ENCODE results near the gene RFX7. TPM values are rescaled to one million over a fixed set of nuclear protein-coding genes. Genes with fewer than 3 reads are reported as not detected.

RFX7 gene
- total and polyA plus RNA-seq, 2 of the 8 experiments (the other 6 are each of a cell fraction or from before 2014, with no cell fraction given), result 10.4 to 40.9 TPM

DNA sequence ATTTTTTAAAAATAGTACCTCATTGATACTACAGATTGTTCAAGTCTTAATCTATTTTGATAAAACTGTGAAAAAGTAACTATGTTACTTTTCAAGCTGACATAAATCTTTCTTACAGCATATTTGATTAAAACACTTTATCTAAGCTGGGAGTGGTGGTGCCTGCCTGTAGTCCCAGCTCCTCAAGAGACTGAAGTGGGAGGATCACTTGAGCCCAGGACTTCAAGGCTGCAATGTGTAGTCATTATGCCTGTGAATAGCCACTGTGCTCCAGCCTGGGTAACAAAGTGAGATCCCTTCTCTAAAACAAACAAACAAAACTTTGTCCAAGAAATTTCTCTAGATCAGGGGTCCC, 190.7 kb downstream of the RFX7 start:
- ChIA-PET POLR2A (ENCODE audit: partially characterized antibody) (no interaction called here), CTCF (ENCODE audit: partially characterized antibody) (interaction anchor here (0.5 to 2.5 kb wide), 24 partner anchors 9 to 277 kb away, joined by 3 to 18 read pairs (median 3); no protein-coding TSS in a partner anchor)
- Histone ChIP-seq H3K27ac (ENCODE audit: low read depth, low read length) (no peak overlapping the region), H3K9ac (replicated peaks in 1 of 4; ENCODE audit: extremely low read depth in 1 of 4, low read depth in 3 of 4, low read length in 3 of 4) (no peak overlapping the region), H2BK120ac (replicated peaks; ENCODE audit: low read depth, low read length) (no peak overlapping the region), H4K8ac (ENCODE audit: extremely low read depth, insufficient read depth, low read length) (no peak overlapping the region), H3K18ac (ENCODE audit: extremely low read depth, low read length) (no peak overlapping the region), H3K4me1 (replicated peaks in 1 of 4; ENCODE audit: control insufficient read depth in 3 of 4, insufficient read depth in 4 of 4, low read length in 3 of 4) (no peaks in the 10 kb centered on the region), H2BK15ac (ENCODE audit: low read length) (no peak overlapping the region), H4K5ac (ENCODE audit: insufficient read length, low read depth, low read length) (no peak overlapping the region), H4K91ac (replicated peaks; ENCODE audit: insufficient read length, low read length) (no peak overlapping the region), H3K36me3 (ENCODE audit: control insufficient read depth in 2 of 4, insufficient read depth in 4 of 4, low read length in 3 of 4) (no peaks in the 10 kb centered on the region), H3K79me1 (ENCODE audit: low read depth, low read length) (no peaks in the 10 kb centered on the region), H3K79me2 (ENCODE audit: control insufficient read depth in 1 of 2, insufficient read depth in 2 of 2, low read length in 2 of 2) (no peaks in the 10 kb centered on the region), H2BK12ac (ENCODE audit: low read depth, low read length) (no peak overlapping the region), H2BK20ac (ENCODE audit: low read length) (no peak overlapping the region), H2AK5ac (ENCODE audit: low read depth, low read length) (no peak overlapping the region), H3K4ac (replicated peaks; ENCODE audit: insufficient read length, low read depth, low read length) (no peak overlapping the region), H3K4me3 (ENCODE audit: extremely low read depth in 1 of 4, insufficient read depth in 2 of 4, low read depth in 3 of 4, low read length in 4 of 4) (no peak overlapping the region), H3K9me3 (ENCODE audit: insufficient read depth in 2 of 2, low read depth in 1 of 2, low read length in 1 of 2) (no peaks in the 10 kb centered on the region), H2AFZ (ENCODE audit: low read length) (no peak overlapping the region), H2BK5ac (ENCODE audit: low read depth, low read length) (no peak overlapping the region), H3K23ac (ENCODE audit: insufficient read length) (no peak overlapping the region), H4K20me1 (replicated peaks in 1 of 2; ENCODE audit: control insufficient read depth in 1 of 2, insufficient read depth in 2 of 2, low read length in 2 of 2) (no peaks in the 10 kb centered on the region), H3K14ac (ENCODE audit: insufficient read length) (no peak overlapping the region), H3K27me3 (replicated peaks in 1 of 4; ENCODE audit: control insufficient read depth in 3 of 4, extremely low read depth in 1 of 4, insufficient read depth in 3 of 4, low read length in 3 of 4) (no peaks in the 10 kb centered on the region), H3K4me2 (ENCODE audit: insufficient read depth in 1 of 2, low read depth in 2 of 2, low read length in 2 of 2) (no peak overlapping the region), H3K23me2 (ENCODE audit: low read depth, low read length) (no peaks in the 10 kb centered on the region), H3K56ac (replicated peaks; ENCODE audit: insufficient read length, low read depth, low read length) (no peak overlapping the region)
- no peak for FAIRE-seq
- TF ChIP-seq SUZ12 (IDR thresholded peaks at IDR 0.05; ENCODE audit: low read length) (no peak), GABPA (IDR thresholded peaks at IDR 0.05; ENCODE audit: borderline replicate concordance, insufficient read depth, low read length) (no peak), CREB1 (IDR thresholded peaks at IDR 0.05) (no peak), MAFK (IDR thresholded peaks at IDR 0.05; ENCODE audit: low read depth, low read length) (no peak), POU5F1 (IDR thresholded peaks at IDR 0.05; ENCODE audit: low read depth, low read length) (no peak), EP300 (IDR thresholded peaks at IDR 0.05; ENCODE audit: borderline replicate concordance in 1 of 2, low read depth in 2 of 2, low read length in 2 of 2) (no peak), BRCA1 (IDR thresholded peaks at IDR 0.05; ENCODE audit: low read depth, low read length) (no peak), CBX8 (IDR thresholded peaks at IDR 0.05; ENCODE audit: borderline replicate concordance, low read depth, low read length) (no peak), SP1 (IDR thresholded peaks at IDR 0.05; ENCODE audit: low read depth, low read length) (no peak), NRF1 (IDR thresholded peaks at IDR 0.05; ENCODE audit: low read depth, low read length) (no peak), TEAD4 (IDR thresholded peaks at IDR 0.05; ENCODE audit: low read depth, low read length) (no peak)
- TF ChIP-seq, protein P1, sequence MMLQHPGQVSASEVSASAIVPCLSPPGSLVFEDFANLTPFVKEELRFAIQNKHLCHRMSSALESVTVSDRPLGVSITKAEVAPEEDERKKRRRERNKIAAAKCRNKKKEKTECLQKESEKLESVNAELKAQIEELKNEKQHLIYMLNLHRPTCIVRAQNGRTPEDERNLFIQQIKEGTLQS (IDR thresholded peaks at IDR 0.05; ENCODE audit: insufficient read depth, low read depth, low read length), result no peak
- no peak for DNase-seq (ENCODE audit: low read depth in 1 of 2, low spot score in 2 of 2)

All from H1 (cell line).